Left lung (tissue), 10 donors: ENCODE data around the gene GPRIN1. TPM values are rescaled to one million over a fixed set of nuclear protein-coding genes. Genes with fewer than 3 reads are reported as not detected.

ENCODE experiments used
- ATAC-seq: fragments of 200-7000 bp; cut with Tn5 transposase; one replicate; pipeline ENCODE4 v1.9.1; 2020; ENCODE audit warnings: moderate library complexity
- DNase-seq, 4 donors: peaks; one replicate each; pipeline ENCODE4 v3.0.0-alpha.2; 2013 to 2020
- H3K27ac ChIP-seq, 2 donors: fragments of 200-600 bp; sonication (generic) in 1 of 2; one replicate each; pipeline versions ENCODE4 v1.5.0 to v1.8.0; 2020 to 2021
- H3K27me3 ChIP-seq, 2 donors: fragments of 200-600 bp; sonication (generic) in 1 of 2; one replicate each; pipeline versions ENCODE4 v1.5.0 to v1.8.0; 2020 to 2021
- H3K36me3 ChIP-seq, 2 donors: fragments of 200-600 bp; sonication (generic) in 1 of 2; one replicate each; pipeline versions ENCODE4 v1.5.0 to v1.8.0; 2020 to 2021
- H3K4me1 ChIP-seq, 2 donors: fragments of 200-600 bp; one replicate each; pipeline ENCODE4 v1.8.0; 2021
- H3K4me3 ChIP-seq, 2 donors: fragments of 200-600 bp; sonication (generic) in 1 of 2; one replicate each; pipeline versions ENCODE4 v1.5.0 to v1.8.0; 2020 to 2021; ENCODE audit warnings: mild to moderate bottlenecking in 1 of 2
- H3K9me3 ChIP-seq, 2 donors: fragments of 200-600 bp; sonication (generic) in 1 of 2; one replicate each; pipeline versions ENCODE4 v1.5.0 to v1.8.0; 2020 to 2021
- intact Hi-C, 2 donors: fragments of 100-400 bp; cut with DNase I; formaldehyde crosslinking; loops; one replicate each; pipeline versions ENCODE4 v1.11.2 to v1.14.2; 2022
- microRNA-seq, 2 donors: library from miRNA; unstranded; fragments of <30 nt; microRNA quantifications; one replicate each; pipeline ENCODE4, GENCODE V29; 2019
- polyA plus RNA-seq, 6 donors: library from polyadenylated mRNA; unstranded; fragments of 120-200 nt; gene quantifications; one replicate each; pipeline ENCODE4 v1.2.1, GENCODE V29; 2013; ENCODE audit not compliant: insufficient read length in 6 of 6
- total RNA-seq, 2 donors: library from RNA; stranded (reverse); fragmentation: NEBNext Ultra II Directional; extraction: Animal tissue kit (Norgen Biotek cat#: 25700); gene quantifications; one replicate each; pipeline ENCODE4 v1.2.1, GENCODE V29; 2021
- TF ChIP-seq, protein P1 (sequence below), 2 donors: fragments of 200-600 bp; sonication (generic) in 1 of 2; IDR thresholded peaks; one replicate each; pipeline versions ENCODE4 v1.5.0 to v1.8.0; 2021; ENCODE audit warnings: antibody characterized with exemption in 2 of 2
- donor health status: DM: no; HTN: yes; CAD: no.
- donor health status: DM: no; HTN: no; CAD: no.

GPRIN1 gene
- total and polyA plus RNA-seq, 8 donors = 0.70 to 2.6 (median 1.1) TPM

DNA sequence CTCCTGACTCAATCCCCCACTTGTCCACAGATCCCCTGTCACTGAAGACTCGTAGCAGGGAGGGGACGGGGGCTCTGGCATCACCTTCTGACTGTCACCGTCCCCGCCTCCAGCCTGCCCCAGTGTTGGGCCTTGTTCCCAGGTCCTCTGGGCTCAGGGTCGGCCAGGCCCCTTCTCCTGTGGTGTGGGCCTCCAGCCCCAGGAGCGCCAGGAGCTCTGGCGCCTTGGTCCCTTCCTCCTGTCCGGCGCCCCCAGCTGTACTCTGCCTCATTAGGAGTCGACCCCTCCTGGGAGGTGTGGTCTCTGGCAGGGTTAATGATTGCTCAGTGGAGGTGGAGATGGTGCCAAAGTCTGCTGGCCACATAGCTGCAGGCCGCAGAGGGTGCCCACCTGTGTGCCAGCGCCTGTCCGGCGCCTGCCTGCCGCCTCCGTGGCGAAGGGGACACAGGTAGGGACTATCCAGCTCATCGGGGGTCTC lies 61.0 kb downstream of the GPRIN1 start, which contains the start of gene CDHR2:
Gene CDHR2, plus strand, starts transcription at position 376 of the 478 bp plus-strand sequence. CDS start 16,011 bp downstream, outside the sequence.
- Histone ChIP-seq H3K27ac (peak within 1 kb of the TSS in 1 of 2 donors; percentile 61), H3K4me3 (no peak within 1 kb of the TSS), H3K27me3 (peaks cover 0 to 38% of the 10 kb centered on the region in 2 donors), H3K36me3 (no peaks in the 10 kb centered on the region), H3K9me3 (no peaks in the 10 kb centered on the region), H3K4me1 (peaks cover 0 to 27% of the 10 kb centered on the region in 2 donors)
- DNase-seq (no peak), ATAC-seq (no peak)
- TF ChIP-seq, protein P1, sequence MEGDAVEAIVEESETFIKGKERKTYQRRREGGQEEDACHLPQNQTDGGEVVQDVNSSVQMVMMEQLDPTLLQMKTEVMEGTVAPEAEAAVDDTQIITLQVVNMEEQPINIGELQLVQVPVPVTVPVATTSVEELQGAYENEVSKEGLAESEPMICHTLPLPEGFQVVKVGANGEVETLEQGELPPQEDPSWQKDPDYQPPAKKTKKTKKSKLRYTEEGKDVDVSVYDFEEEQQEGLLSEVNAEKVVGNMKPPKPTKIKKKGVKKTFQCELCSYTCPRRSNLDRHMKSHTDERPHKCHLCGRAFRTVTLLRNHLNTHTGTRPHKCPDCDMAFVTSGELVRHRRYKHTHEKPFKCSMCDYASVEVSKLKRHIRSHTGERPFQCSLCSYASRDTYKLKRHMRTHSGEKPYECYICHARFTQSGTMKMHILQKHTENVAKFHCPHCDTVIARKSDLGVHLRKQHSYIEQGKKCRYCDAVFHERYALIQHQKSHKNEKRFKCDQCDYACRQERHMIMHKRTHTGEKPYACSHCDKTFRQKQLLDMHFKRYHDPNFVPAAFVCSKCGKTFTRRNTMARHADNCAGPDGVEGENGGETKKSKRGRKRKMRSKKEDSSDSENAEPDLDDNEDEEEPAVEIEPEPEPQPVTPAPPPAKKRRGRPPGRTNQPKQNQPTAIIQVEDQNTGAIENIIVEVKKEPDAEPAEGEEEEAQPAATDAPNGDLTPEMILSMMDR (IDR thresholded peaks at IDR 0.05) = no peak
- intact Hi-C loops = no loop called here

DNA sequence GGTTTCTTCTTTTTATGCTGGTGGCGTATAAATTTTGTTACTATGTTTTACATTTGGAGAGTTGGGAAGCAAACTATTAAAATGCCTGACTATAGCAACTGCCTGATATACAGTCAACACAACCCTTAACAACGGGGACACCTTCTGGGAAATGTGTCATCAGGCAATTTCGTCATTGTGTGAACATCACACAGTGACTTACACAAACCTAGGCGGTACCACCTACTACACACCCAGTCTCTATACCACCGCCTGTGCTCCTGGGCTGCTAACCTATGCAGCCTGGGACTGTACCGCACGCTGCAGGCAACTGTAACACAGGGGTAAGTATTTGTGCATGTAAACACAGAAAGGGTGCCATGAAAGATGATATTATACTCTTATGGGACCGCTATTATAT lies 62.2 kb downstream of the GPRIN1 start:
- peak overlapping the region in 1 of 2 donors; percentile 61 for H3K27ac ChIP-seq
- peaks cover 0 to 30% of the 10 kb centered on the region in 2 donors for H3K4me1 ChIP-seq
- H3K4me3 ChIP-seq = no peak overlapping the region
- no peaks in the 10 kb centered on the region for H3K9me3 ChIP-seq
- ATAC-seq (no peak), DNase-seq (no peak)
- TF ChIP-seq, protein P1 (IDR thresholded peaks at IDR 0.05) = no peak
- peaks cover 0 to 26% of the 10 kb centered on the region in 2 donors for H3K27me3 ChIP-seq
- intact Hi-C loops = no loop called here
- no peaks in the 10 kb centered on the region for H3K36me3 ChIP-seq

Small RNA genes within 50 kb of the gene (microRNA-seq; reads per million reads assigned to microRNA genes)
- gene MIR4281 = 0 reads per million in 2 donors

Other genes with a start within 250 kb of the GPRIN1 start
- 10 to 100 TPM; 74.5 to 91.7 TPM for gene KIAA1191, start 248.4 kb downstream of the GPRIN1 start, total RNA-seq
- 100 to 1,000 TPM; 146 to 165 (median 162) TPM for gene KIAA1191, start 248.4 kb downstream of the GPRIN1 start, polyA plus RNA-seq
- gene ARL10, start 244.7 kb downstream of the GPRIN1 start, total RNA-seq = 1 to 10 TPM; 6.0 to 8.2 TPM
- gene ARL10, start 244.7 kb downstream of the GPRIN1 start, polyA plus RNA-seq = 10 to 100 TPM; 16.5 to 20.1 (median 18.6) TPM
- 10 to 100 TPM; 14.9 to 24.0 TPM for gene NOP16, start 221.6 kb downstream of the GPRIN1 start, total RNA-seq
- gene NOP16, start 221.6 kb downstream of the GPRIN1 start, polyA plus RNA-seq = 10 to 100 TPM; 25.7 to 34.8 (median 31.4) TPM
- gene HIGD2A, start 221.4 kb downstream of the GPRIN1 start, total RNA-seq = 100 to 1,000 TPM in 1 of 2 donors, 10 to 100 TPM in 1; 83.3 to 109 TPM
- gene HIGD2A, start 221.4 kb downstream of the GPRIN1 start, polyA plus RNA-seq = 100 to 1,000 TPM in 2 of 6 donors, 10 to 100 TPM in 4; 77.7 to 110 (median 88.8) TPM
- 100 to 1,000 TPM in 1 of 2 donors, 10 to 100 TPM in 1; 92.1 to 128 TPM for gene CLTB, start 193.6 kb downstream of the GPRIN1 start, total RNA-seq
- 10 to 100 TPM; 41.0 to 58.2 (median 46.6) TPM for gene CLTB, start 193.6 kb downstream of the GPRIN1 start, polyA plus RNA-seq
- 10 to 100 TPM; 33.9 to 39.1 TPM for gene FAF2, start 161.8 kb downstream of the GPRIN1 start, total RNA-seq
- gene FAF2, start 161.8 kb downstream of the GPRIN1 start, polyA plus RNA-seq = 10 to 100 TPM; 49.1 to 54.4 (median 51.9) TPM
- gene RNF44, start 72.8 kb downstream of the GPRIN1 start, total RNA-seq = 10 to 100 TPM; 37.6 to 42.2 TPM
- 10 to 100 TPM; 37.9 to 61.7 (median 48.2) TPM for gene RNF44, start 72.8 kb downstream of the GPRIN1 start, polyA plus RNA-seq
- gene CDHR2, start 60.8 kb downstream of the GPRIN1 start, total RNA-seq = under 1 TPM in 1 of 2 donors, not detected in 1; 0.26 TPM
- gene CDHR2, start 60.8 kb downstream of the GPRIN1 start, polyA plus RNA-seq = under 1 TPM; 0.18 to 0.92 (median 0.46) TPM
- gene SNCB, start 20.4 kb upstream of the GPRIN1 start, total RNA-seq = not detected
- gene SNCB, start 20.4 kb upstream of the GPRIN1 start, polyA plus RNA-seq = under 1 TPM; 0.21 to 0.68 (median 0.42) TPM
- gene EIF4E1B, start 20.5 kb upstream of the GPRIN1 start, total RNA-seq = not detected
- gene EIF4E1B, start 20.5 kb upstream of the GPRIN1 start, polyA plus RNA-seq = under 1 TPM in 3 of 6 donors, not detected in 3; 0.07 to 0.10 (median 0.08) TPM
- gene TSPAN17, start 37.3 kb upstream of the GPRIN1 start, total RNA-seq = 10 to 100 TPM; 38.7 to 48.3 TPM
- 10 to 100 TPM; 26.0 to 36.3 (median 33.6) TPM for gene TSPAN17, start 37.3 kb upstream of the GPRIN1 start, polyA plus RNA-seq
- under 1 TPM in 1 of 2 donors, not detected in 1; 0.24 TPM for gene UNC5A, start 200.4 kb upstream of the GPRIN1 start, total RNA-seq
- 1 to 10 TPM in 4 of 6 donors, under 1 TPM in 2; 0.61 to 1.6 (median 1.1) TPM for gene UNC5A, start 200.4 kb upstream of the GPRIN1 start, polyA plus RNA-seq